Kidney (tissue), 14 donors: ENCODE measurements around the gene DNPH1. TPM values are rescaled to one million over a fixed set of nuclear protein-coding genes. Genes with fewer than 3 reads are reported as not detected.
A peak's percentile ranks its signal among the peaks of the same experiment; 100 is the strongest.

Source experiments
- DNase-seq, 5 donors: peaks; one replicate each; pipeline ENCODE4 v3.0.0-alpha.2; 2013 to 2020
- FAIRE-seq: peaks from 2 replicates; lab custom pipeline; 2012; peaks lifted over from hg19 to GRCh38; lab: Jason Lieb, UNC
- H3K27ac ChIP-seq, 2 donors: one replicate each; pipeline ENCODE4 v1.7.0; 2013; ENCODE audit warnings: low read depth in 2 of 2, low read length in 2 of 2, inconsistent platforms in 1 of 2
- H3K27me3 ChIP-seq: one replicate; pipeline ENCODE4 v1.7.1; 2013; ENCODE audit warnings: low read length, inconsistent platforms; ENCODE audit not compliant: control insufficient read depth, insufficient read depth
- H3K36me3 ChIP-seq, 3 donors: one replicate each; pipeline versions ENCODE4 v1.7.0 to v1.7.1; 2013; ENCODE audit warnings: low read length in 3 of 3, control low read depth in 1 of 3, inconsistent platforms in 1 of 3; ENCODE audit not compliant: insufficient read depth in 3 of 3, control insufficient read depth in 2 of 3
- H3K4me1 ChIP-seq, 3 donors: one replicate each; pipeline versions ENCODE4 v1.7.0 to v1.7.1; 2013; ENCODE audit warnings: low read length in 3 of 3, inconsistent platforms in 1 of 3, low read depth in 1 of 3; ENCODE audit not compliant: control insufficient read depth in 2 of 3, insufficient read depth in 2 of 3
- H3K4me3 ChIP-seq, 3 donors: one replicate each; pipeline versions ENCODE4 v1.7.0 to v1.8.1; 2013; ENCODE audit warnings: low read length in 3 of 3, control low read depth in 1 of 3, inconsistent platforms in 1 of 3
- H3K9ac ChIP-seq, 3 donors: one replicate each; pipeline versions ENCODE4 v1.7.0 to v1.7.1; 2013; ENCODE audit warnings: low read length in 3 of 3, control low read depth in 1 of 3, inconsistent platforms in 1 of 3
- H3K9me3 ChIP-seq, 3 donors: one replicate each; pipeline versions ENCODE4 v1.7.0 to v1.7.1; 2013; ENCODE audit warnings: low read length in 3 of 3, control low read depth in 1 of 3, inconsistent platforms in 1 of 3; ENCODE audit not compliant: control insufficient read depth in 2 of 3, insufficient read depth in 1 of 3
- intact Hi-C: fragments of 100-400 bp; cut with DNase I; formaldehyde crosslinking; loops from one replicate; pipeline ENCODE4 v1.11.1; 2022
- polyA plus RNA-seq: library from polyadenylated mRNA; stranded (reverse); fragments of 350-450 nt; fragmentation: Illumina TruSeq; extraction: RNeasy Lipid Tissue Mini Kit (QIAGEN cat#74804); gene quantifications from one replicate; pipeline ENCODE4 v1.2.3, GENCODE V29; 2014; ENCODE audit warnings: low read depth, low replicate concordance; ENCODE audit not compliant: insufficient read depth
- total RNA-seq: library from RNA; stranded (reverse); fragmentation: NEBNext Ultra II Directional; extraction: Animal tissue kit (Norgen Biotek cat#: 25700); gene quantifications from one replicate; pipeline ENCODE4 v1.2.1, GENCODE V29; 2021
- TF ChIP-seq, protein P1 (sequence below): IDR thresholded peaks from 3 replicates; pipeline ENCODE4 v1.5.1; 2012; ENCODE audit warnings: mild to moderate bottlenecking, moderate library complexity, borderline replicate concordance; ENCODE audit not compliant: insufficient read depth; ENCODE audit errors: extremely low read depth
- donor health status: control.
- donor health status: control.
- donor health status: control.
- donor health status: control.
- donor health status: control.
- donor health status: DM: yes; HTN: yes; CAD: no.
- donor health status: Normal renal cell carcinoma (clear cell type).

DNPH1 gene
- total and polyA plus RNA-seq, 2 donors from 2014 or later = 74.3 to 373 TPM

DNA sequence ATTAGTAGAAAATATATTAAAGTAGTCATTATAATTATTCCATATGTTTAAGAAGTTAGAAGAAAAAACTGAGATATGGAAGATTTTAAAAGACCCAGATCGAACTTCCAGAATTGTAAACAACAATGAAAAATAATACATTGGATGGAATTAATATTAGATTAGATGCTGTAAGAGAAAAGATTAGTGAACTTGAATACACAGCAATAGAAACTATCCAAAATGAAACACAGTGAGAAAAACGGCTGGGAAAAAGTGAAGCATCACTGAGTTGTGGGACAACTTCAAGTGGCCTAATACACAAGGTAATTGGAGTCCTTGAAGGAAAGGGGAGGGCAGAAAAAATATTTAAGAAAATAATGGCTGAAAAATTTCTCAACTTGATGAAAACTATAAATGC, 9.8 kb upstream of the DNPH1 start:
- intact Hi-C loops = no loop called here
- DNase-seq (no peak), FAIRE-seq (no peak)
- H3K9ac ChIP-seq = no peak overlapping the region
- H3K27ac ChIP-seq = no peak overlapping the region
- no peaks in the 10 kb centered on the region for H3K9me3 ChIP-seq
- peaks cover 17% of the 10 kb centered on the region for H3K27me3 ChIP-seq
- no peaks in the 10 kb centered on the region for H3K36me3 ChIP-seq
- no peak overlapping the region for H3K4me3 ChIP-seq
- H3K4me1 ChIP-seq = no peaks in the 10 kb centered on the region
- TF ChIP-seq, protein P1, sequence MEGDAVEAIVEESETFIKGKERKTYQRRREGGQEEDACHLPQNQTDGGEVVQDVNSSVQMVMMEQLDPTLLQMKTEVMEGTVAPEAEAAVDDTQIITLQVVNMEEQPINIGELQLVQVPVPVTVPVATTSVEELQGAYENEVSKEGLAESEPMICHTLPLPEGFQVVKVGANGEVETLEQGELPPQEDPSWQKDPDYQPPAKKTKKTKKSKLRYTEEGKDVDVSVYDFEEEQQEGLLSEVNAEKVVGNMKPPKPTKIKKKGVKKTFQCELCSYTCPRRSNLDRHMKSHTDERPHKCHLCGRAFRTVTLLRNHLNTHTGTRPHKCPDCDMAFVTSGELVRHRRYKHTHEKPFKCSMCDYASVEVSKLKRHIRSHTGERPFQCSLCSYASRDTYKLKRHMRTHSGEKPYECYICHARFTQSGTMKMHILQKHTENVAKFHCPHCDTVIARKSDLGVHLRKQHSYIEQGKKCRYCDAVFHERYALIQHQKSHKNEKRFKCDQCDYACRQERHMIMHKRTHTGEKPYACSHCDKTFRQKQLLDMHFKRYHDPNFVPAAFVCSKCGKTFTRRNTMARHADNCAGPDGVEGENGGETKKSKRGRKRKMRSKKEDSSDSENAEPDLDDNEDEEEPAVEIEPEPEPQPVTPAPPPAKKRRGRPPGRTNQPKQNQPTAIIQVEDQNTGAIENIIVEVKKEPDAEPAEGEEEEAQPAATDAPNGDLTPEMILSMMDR = no peak

DNA sequence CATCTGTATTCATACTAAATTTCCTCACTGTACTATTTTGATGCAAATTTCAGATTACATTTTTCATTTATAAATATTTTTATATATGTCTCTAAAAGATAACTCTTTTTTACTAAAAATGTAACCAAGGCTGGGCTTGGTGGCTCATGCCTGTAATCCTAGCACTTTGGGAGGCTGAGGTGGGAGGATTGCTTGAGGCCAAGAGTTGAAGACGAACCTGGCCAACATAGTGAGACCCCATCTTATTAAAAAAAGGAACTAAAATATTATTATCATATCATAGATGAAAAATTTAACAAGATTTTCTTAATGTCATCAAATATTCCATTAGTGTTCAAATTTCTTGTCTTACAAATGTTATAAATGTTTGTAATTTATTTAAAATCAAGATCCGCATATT, 6.6 kb upstream of the DNPH1 start:
- H3K4me1 ChIP-seq = no peaks in the 10 kb centered on the region
- H3K9me3 ChIP-seq = no peaks in the 10 kb centered on the region
- TF ChIP-seq, protein P1 = no peak
- intact Hi-C loops = no loop called here
- no peak for FAIRE-seq
- no peak overlapping the region for H3K4me3 ChIP-seq
- no peaks in the 10 kb centered on the region for H3K36me3 ChIP-seq
- H3K9ac ChIP-seq = no peak overlapping the region
- H3K27ac ChIP-seq = no peak overlapping the region
- DNase-seq = no peak
- no peaks in the 10 kb centered on the region for H3K27me3 ChIP-seq

DNA sequence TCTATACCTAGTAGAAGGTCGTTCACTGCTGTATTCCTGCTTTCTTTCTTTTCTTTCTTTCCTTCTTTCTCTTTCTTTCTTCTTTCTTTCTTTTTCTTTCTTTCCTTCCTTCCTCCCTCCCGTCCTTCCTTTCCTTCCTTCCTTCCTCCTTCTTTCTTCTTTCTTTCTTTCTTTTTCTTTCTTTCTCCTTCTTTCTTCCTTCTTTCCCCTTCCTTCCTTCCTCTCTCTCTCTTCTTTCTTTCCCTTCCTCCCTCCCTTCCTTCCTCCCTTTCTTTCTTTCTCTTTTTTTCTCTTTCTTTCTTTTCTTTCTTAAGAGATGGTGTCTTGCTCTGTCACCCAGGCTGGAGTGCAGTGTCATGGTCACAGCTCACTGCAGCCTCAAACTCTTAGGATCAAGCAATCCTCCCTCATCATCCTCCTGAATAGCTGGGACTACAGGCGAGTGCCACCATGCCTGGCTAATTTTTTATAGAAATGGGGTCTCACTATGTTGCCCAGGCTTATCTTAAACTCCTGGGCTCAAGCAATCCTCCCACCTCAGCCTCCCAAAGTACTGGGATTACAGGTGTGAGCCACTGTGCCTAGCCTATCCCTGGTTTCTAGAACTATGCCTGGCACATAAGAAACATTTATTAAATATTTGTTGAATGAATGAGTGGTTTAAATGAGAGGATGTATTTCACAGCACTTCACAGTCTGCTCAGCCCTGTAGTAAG, 2.6 kb upstream of the DNPH1 start:
- Histone ChIP-seq H3K4me3 (no peak overlapping the region), H3K4me1 (peaks cover 3 to 7% (median 6%) of the 10 kb centered on the region in 3 donors), H3K27me3 (no peaks in the 10 kb centered on the region), H3K27ac (no peak overlapping the region), H3K36me3 (no peaks in the 10 kb centered on the region), H3K9ac (no peak overlapping the region), H3K9me3 (no peaks in the 10 kb centered on the region)
- intact Hi-C loops = no loop called here
- DNase-seq (no peak), FAIRE-seq (no peak)
- TF ChIP-seq, protein P1 = no peak

DNA sequence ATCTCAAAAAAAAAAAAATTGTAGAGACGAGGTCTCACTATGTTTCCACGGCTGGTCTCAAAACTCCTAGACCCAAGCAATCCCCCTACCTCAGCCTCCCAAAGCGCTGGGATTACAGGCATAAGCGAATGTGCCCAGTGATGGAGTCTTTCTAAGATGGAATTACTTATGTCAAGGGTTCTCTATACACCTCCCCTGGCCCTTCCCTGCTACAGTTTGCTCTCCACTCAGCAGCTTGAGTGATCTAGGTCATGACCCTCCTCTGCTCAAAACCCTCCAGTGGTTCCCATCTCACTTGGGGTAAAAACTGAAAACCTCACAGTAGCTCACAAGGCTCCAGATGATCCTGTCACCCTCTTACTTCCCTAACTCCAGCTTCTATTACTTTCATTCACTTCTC, 1.8 kb upstream of the DNPH1 start:
- H3K4me1 ChIP-seq = peaks cover 3 to 7% (median 6%) of the 10 kb centered on the region in 3 donors
- FAIRE-seq = no peak
- intact Hi-C loops = no loop called here
- H3K9me3 ChIP-seq = no peaks in the 10 kb centered on the region
- no peak overlapping the region for H3K4me3 ChIP-seq
- no peak overlapping the region for H3K9ac ChIP-seq
- no peak overlapping the region for H3K27ac ChIP-seq
- peak in 1 of 5 donors; percentile 13 for DNase-seq
- TF ChIP-seq, protein P1 = no peak
- H3K27me3 ChIP-seq = no peaks in the 10 kb centered on the region
- H3K36me3 ChIP-seq = no peaks in the 10 kb centered on the region
